NCI-H1048 (cell line): ENCODE data around the gene CXCL14.
"Not testable (repeated sequence)": the region's sequence is repeated elsewhere in the genome, so short reads cannot be mapped to it uniquely, and the experiment has no call there.

Experiments used
- DNase-seq: peaks from one replicate; lab custom pipeline; 2025; lab: John Stamatoyannopoulos, UW

CXCL14 gene

GRCh38 chr5:135543001-135543484 lies 35.7 kb downstream of the CXCL14 start:
- no peak for DNase-seq

- DNase-seq = no peak
Observed at GRCh38 chr5:135541807-135542502, 36.8 kb downstream of the CXCL14 start.

GRCh38 chr5:135539430-135540005 lies 39.3 kb downstream of the CXCL14 start:
- DNase-seq = no peak

GRCh38 chr5:135538261-135538660 lies 40.5 kb downstream of the CXCL14 start:
- DNase-seq = no peak

- DNase-seq = no peak
Observed at GRCh38 chr5:135537745-135538144, 41.0 kb downstream of the CXCL14 start.

GRCh38 chr5:135537271-135537670 lies 41.5 kb downstream of the CXCL14 start:
- no peak for DNase-seq

- DNase-seq = peak; percentile 22
Observed at GRCh38 chr5:135535820-135536801, 42.7 kb downstream of the CXCL14 start, which contains the start of gene NEUROG1. Gene NEUROG1 (minus strand): TSS chr5:135535964. CDS start chr5:135535690, 274 bp downstream.

- DNase-seq = no peak
Observed at GRCh38 chr5:135535420-135535819, 43.4 kb downstream of the CXCL14 start.

- no peak for DNase-seq
Observed at GRCh38 chr5:135534609-135535419, 44.0 kb downstream of the CXCL14 start.

- DNase-seq = no peak
Observed at GRCh38 chr5:135533794-135534193, 45.0 kb downstream of the CXCL14 start.

- no peak for DNase-seq
Observed at GRCh38 chr5:135533334-135533733, 45.5 kb downstream of the CXCL14 start.

GRCh38 chr5:135529576-135529975 lies 49.2 kb downstream of the CXCL14 start:
- DNase-seq = not testable (repeated sequence)

- DNase-seq = no peak
Observed at GRCh38 chr5:135526924-135527323, 51.9 kb downstream of the CXCL14 start.

GRCh38 chr5:135521964-135522363 lies 56.8 kb downstream of the CXCL14 start:
- no peak for DNase-seq
